Fibroblast of lung (primary cell): ENCODE data around the gene OTOL1. TPM values are rescaled to one million over a fixed set of nuclear protein-coding genes. Genes with fewer than 3 reads are reported as not detected.

Source experiments
- DNase-seq, 2 donors: peaks; one replicate each; pipeline versions ENCODE4 v3.0.0 to v3.0.0-alpha.2; 2010; ENCODE audit warnings: low read depth in 2 of 2
- H2AFZ ChIP-seq: 2 replicates; pipeline ENCODE4 v1.5.1; 2012; ENCODE audit warnings: low read length, control low read depth, inconsistent platforms
- H3K27ac ChIP-seq: 2 replicates; pipeline ENCODE4 v1.5.1; 2011; ENCODE audit warnings: low read length, control low read depth; ENCODE audit not compliant: insufficient read depth
- H3K27me3 ChIP-seq: 2 replicates; pipeline ENCODE4 v1.5.1; 2011; ENCODE audit warnings: mild to moderate bottlenecking, low read length; ENCODE audit not compliant: control insufficient read depth, insufficient read depth
- H3K36me3 ChIP-seq: 2 replicates; pipeline ENCODE4 v1.5.1; 2011; ENCODE audit warnings: low read length; ENCODE audit not compliant: control insufficient read depth, insufficient read depth
- H3K4me1 ChIP-seq: 2 replicates; pipeline ENCODE4 v1.5.1; 2011; ENCODE audit warnings: low read length; ENCODE audit not compliant: control insufficient read depth, insufficient read depth; ENCODE audit errors: extremely low read depth
- H3K4me2 ChIP-seq: 2 replicates; pipeline ENCODE4 v1.5.1; 2011; ENCODE audit warnings: low read length, control low read depth; ENCODE audit not compliant: insufficient read depth; ENCODE audit errors: extremely low read depth
- H3K4me3 ChIP-seq, 4 experiments: fragments of 200-600 bp in 1 of 4; sonication (generic) in 1 of 4; replicated peaks in 1 of 4; 2 replicates each; pipeline ENCODE4 v1.5.1; 2011 to 2016; ENCODE audit warnings: low read length in 4 of 4, low read depth in 3 of 4, mild to moderate bottlenecking in 3 of 4, control low read depth in 2 of 4, inconsistent platforms in 1 of 4, mixed read lengths in 1 of 4; ENCODE audit not compliant: insufficient read depth in 1 of 4; ENCODE audit errors: control extremely low read depth in 1 of 4
- H3K79me2 ChIP-seq: 2 replicates; pipeline ENCODE4 v1.5.1; 2012; ENCODE audit warnings: mild to moderate bottlenecking, low read length, inconsistent platforms; ENCODE audit not compliant: control insufficient read depth, insufficient read depth
- H3K9ac ChIP-seq: 2 replicates; pipeline ENCODE4 v1.5.1; 2011; ENCODE audit warnings: mild to moderate bottlenecking, low read length, control low read depth; ENCODE audit not compliant: insufficient read depth
- H3K9me3 ChIP-seq: 2 replicates; pipeline ENCODE4 v1.5.1; 2012; ENCODE audit warnings: low read depth, low read length; ENCODE audit not compliant: control insufficient read depth, insufficient read depth
- H4K20me1 ChIP-seq: 2 replicates; pipeline ENCODE4 v1.5.1; 2011; ENCODE audit warnings: low read length; ENCODE audit not compliant: control insufficient read depth, insufficient read depth; ENCODE audit errors: extremely low read depth
- EZH2 ChIP-seq: IDR thresholded peaks from 2 replicates; pipeline ENCODE4 v1.5.1; 2012; ENCODE audit warnings: low read length, control low read depth, mild to moderate bottlenecking; ENCODE audit errors: missing control alignments
- polyA plus RNA-seq, 2 donors: library from polyadenylated mRNA; depleted of rRNA in 1 of 2; stranded (reverse) in 1 of 2; unstranded in 1 of 2; fragments of >200 nt; gene quantifications; 2 replicates each; pipeline ENCODE4 v1.2.1, GENCODE V29; 2011 to 2012; ENCODE audit warnings: missing spikeins in 1 of 2
- total RNA-seq: library from RNA; depleted of rRNA; stranded (reverse); fragments of >200 nt; gene quantifications from 2 replicates; pipeline ENCODE4 v1.2.1, GENCODE V29; 2014
- TF ChIP-seq, protein P1 (sequence below), 2 donors: IDR thresholded peaks in 1 of 2; conservative IDR thresholded peaks in 1 of 2; 1 replicate in 1 of 2; 2 replicates in 1 of 2; pipeline ENCODE4 v1.5.1; 2011 to 2012; ENCODE audit warnings: low read length in 2 of 2, control low read depth in 1 of 2, inconsistent platforms in 1 of 2, low read depth in 1 of 2, mild to moderate bottlenecking in 1 of 2

OTOL1 gene
- total and polyA plus RNA-seq, 2 donors (not counting 1 experiment from before 2014, with no cell fraction given) = not detected

DNA sequence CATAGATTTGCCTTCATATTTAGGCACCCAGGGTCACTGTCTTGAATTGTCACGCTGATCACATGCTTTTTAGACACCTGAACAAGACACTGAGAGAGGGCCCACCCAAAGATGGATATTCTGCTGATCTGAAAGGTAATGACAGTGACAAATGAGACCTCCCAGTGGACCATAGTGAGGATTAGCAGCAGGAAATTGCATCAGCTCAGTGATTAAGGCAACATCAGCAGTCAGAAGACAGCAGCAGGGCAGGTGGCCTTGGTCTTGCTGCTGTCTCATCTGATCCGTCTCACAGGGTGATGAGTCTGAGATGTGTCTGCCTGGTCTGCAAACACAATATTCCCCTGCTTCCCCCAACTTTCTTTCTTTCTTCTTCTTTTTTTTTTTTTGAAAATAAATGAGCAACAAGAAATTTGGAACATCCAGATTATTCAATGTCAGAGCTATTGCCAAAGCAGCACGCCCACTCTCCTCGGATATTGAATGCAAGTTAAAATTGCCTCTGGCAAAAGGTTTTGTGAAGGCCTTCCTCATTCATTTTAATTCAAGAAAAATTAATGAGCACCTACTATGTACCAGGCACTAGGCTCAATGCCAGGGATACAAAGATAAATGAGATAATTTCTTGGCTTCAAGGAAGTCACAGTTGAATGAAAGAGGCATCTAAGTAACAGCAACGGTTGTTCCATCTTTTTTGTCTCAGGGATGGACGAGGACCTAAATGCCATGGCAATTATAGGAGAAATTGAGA, 14.1 kb downstream of the OTOL1 start:
- H3K9ac ChIP-seq = no peak overlapping the region
- TF ChIP-seq, protein P1, sequence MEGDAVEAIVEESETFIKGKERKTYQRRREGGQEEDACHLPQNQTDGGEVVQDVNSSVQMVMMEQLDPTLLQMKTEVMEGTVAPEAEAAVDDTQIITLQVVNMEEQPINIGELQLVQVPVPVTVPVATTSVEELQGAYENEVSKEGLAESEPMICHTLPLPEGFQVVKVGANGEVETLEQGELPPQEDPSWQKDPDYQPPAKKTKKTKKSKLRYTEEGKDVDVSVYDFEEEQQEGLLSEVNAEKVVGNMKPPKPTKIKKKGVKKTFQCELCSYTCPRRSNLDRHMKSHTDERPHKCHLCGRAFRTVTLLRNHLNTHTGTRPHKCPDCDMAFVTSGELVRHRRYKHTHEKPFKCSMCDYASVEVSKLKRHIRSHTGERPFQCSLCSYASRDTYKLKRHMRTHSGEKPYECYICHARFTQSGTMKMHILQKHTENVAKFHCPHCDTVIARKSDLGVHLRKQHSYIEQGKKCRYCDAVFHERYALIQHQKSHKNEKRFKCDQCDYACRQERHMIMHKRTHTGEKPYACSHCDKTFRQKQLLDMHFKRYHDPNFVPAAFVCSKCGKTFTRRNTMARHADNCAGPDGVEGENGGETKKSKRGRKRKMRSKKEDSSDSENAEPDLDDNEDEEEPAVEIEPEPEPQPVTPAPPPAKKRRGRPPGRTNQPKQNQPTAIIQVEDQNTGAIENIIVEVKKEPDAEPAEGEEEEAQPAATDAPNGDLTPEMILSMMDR (conservative IDR thresholded peaks at IDR 0.05 in 1 of 2, IDR thresholded peaks at IDR 0.05 in 1 of 2; ENCODE audit: low read depth in 1 of 2, low read length in 2 of 2) = no peak
- no peak for TF ChIP-seq EZH2
- H3K27me3 ChIP-seq = no peaks in the 10 kb centered on the region
- H2AFZ ChIP-seq = no peak overlapping the region
- no peaks in the 10 kb centered on the region for H4K20me1 ChIP-seq
- H3K9me3 ChIP-seq = no peaks in the 10 kb centered on the region
- no peak overlapping the region for H3K4me2 ChIP-seq
- no peak for DNase-seq
- H3K36me3 ChIP-seq = no peaks in the 10 kb centered on the region
- no peaks in the 10 kb centered on the region for H3K79me2 ChIP-seq
- H3K4me1 ChIP-seq = no peaks in the 10 kb centered on the region
- H3K4me3 ChIP-seq = no peak overlapping the region
- H3K27ac ChIP-seq = no peak overlapping the region

DNA sequence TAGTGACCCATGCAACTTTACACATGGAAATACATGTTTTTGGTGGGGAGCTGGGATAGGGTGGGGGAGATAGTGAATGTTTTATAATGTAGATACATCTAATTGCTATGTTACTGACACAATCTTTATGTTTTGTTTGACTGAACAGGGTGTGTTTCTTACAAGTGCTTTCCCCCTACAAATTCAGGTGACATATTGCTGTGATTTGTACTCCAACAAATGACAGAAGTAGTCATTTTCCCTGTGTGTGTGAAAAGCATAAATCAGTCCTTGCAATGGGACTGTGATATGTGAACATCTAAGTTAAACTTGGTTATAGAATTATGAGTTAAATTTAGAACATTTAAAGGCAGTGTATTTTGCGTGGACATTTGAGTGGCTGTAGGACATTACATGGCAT, 27.3 kb downstream of the OTOL1 start:
- no peak overlapping the region for H3K27ac ChIP-seq
- no peaks in the 10 kb centered on the region for H3K9me3 ChIP-seq
- no peaks in the 10 kb centered on the region for H4K20me1 ChIP-seq
- H3K4me1 ChIP-seq = no peaks in the 10 kb centered on the region
- no peaks in the 10 kb centered on the region for H3K79me2 ChIP-seq
- no peak overlapping the region for H3K4me2 ChIP-seq
- no peaks in the 10 kb centered on the region for H3K36me3 ChIP-seq
- H3K4me3 ChIP-seq = no peak overlapping the region
- H3K9ac ChIP-seq = no peak overlapping the region
- H2AFZ ChIP-seq = no peak overlapping the region
- no peak for DNase-seq
- TF ChIP-seq, protein P1 (conservative IDR thresholded peaks at IDR 0.05 in 1 of 2, IDR thresholded peaks at IDR 0.05 in 1 of 2; ENCODE audit: low read depth in 1 of 2, low read length in 2 of 2) = no peak
- no peak for TF ChIP-seq EZH2
- H3K27me3 ChIP-seq = no peaks in the 10 kb centered on the region

DNA sequence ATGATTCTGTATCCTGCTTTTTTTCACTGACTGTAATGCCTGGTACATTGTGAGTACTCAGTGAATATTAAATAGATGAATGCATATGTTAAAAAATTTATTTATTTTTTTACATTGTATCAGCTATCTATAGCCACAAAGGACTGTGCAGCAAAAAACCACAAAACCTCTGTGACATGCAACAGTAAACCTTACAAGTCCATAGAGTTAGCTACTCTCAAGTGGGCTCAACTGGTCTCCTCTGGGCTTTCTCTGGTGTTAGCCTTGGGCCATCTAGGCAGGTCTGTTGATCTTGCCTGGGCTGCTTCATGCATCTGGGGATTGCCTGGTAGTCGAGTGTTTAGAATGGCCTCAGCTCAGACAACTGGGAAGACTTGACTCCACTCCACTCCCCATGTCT, 35.3 kb downstream of the OTOL1 start:
- Histone ChIP-seq H3K27ac (no peak overlapping the region), H3K4me1 (no peaks in the 10 kb centered on the region), H2AFZ (no peak overlapping the region), H3K4me2 (no peak overlapping the region), H3K9ac (no peak overlapping the region), H4K20me1 (no peaks in the 10 kb centered on the region), H3K79me2 (no peaks in the 10 kb centered on the region), H3K4me3 (no peak overlapping the region), H3K9me3 (no peaks in the 10 kb centered on the region), H3K27me3 (no peaks in the 10 kb centered on the region), H3K36me3 (no peaks in the 10 kb centered on the region)
- TF ChIP-seq, protein P1 (conservative IDR thresholded peaks at IDR 0.05 in 1 of 2, IDR thresholded peaks at IDR 0.05 in 1 of 2; ENCODE audit: low read depth in 1 of 2, low read length in 2 of 2) = no peak
- TF ChIP-seq EZH2 = no peak
- DNase-seq = no peak
